ENCODE data around the gene FAM43B.

FAM43B gene

GRCh38 chr1:20538227-20538626 lies 14.1 kb upstream of the FAM43B start:
- no peaks in the 10 kb centered on the region for H3K36me3 ChIP-seq (ENCODE audit: insufficient read depth, low read length)
- H3K4me3 ChIP-seq (ENCODE audit: low read depth in 1 of 2, low read length in 2 of 2), result no peak overlapping the region
- no peaks in the 10 kb centered on the region for H3K79me2 ChIP-seq (ENCODE audit: insufficient read depth, low read length)
- H3K9me3 ChIP-seq (ENCODE audit: insufficient read depth, low read length, severe bottlenecking), result no peaks in the 10 kb centered on the region
- H3K27ac ChIP-seq (ENCODE audit: low read length), result no peak overlapping the region
- ATAC-seq (ENCODE audit: insufficient read depth, low read depth), result no peak
- H3K4me1 ChIP-seq (ENCODE audit: insufficient read depth, low read length), result no peaks in the 10 kb centered on the region
- no peak for TF ChIP-seq EZH2 (IDR thresholded peaks at IDR 0.05; ENCODE audit: borderline replicate concordance, low read depth, low read length, severe bottlenecking)
- TF ChIP-seq CTCF (IDR thresholded peaks at IDR 0.05; ENCODE audit: borderline replicate concordance, extremely low read depth, low read length, poor library complexity, severe bottlenecking), result no peak
- H3K27me3 ChIP-seq (ENCODE audit: insufficient read depth, low read length, poor library complexity), result peaks cover 30% of the 10 kb centered on the region
- no peak overlapping the region for H3K4me2 ChIP-seq (ENCODE audit: insufficient read depth, low read length)
- H3K9ac ChIP-seq (ENCODE audit: low read depth, low read length), result no peak overlapping the region
- no peak for DNase-seq
- no peak overlapping the region for H2AFZ ChIP-seq (ENCODE audit: low read depth, low read length)
- H4K20me1 ChIP-seq (ENCODE audit: insufficient read depth, low read length), result no peaks in the 10 kb centered on the region

- Histone ChIP-seq H3K36me3 (ENCODE audit: insufficient read depth, low read length) (no peaks in the 10 kb centered on the region), H2AFZ (ENCODE audit: low read depth, low read length) (no peak overlapping the region), H3K79me2 (ENCODE audit: insufficient read depth, low read length) (no peaks in the 10 kb centered on the region), H4K20me1 (ENCODE audit: insufficient read depth, low read length) (no peaks in the 10 kb centered on the region), H3K27ac (ENCODE audit: low read length) (no peak overlapping the region), H3K4me3 (ENCODE audit: low read depth in 1 of 2, low read length in 2 of 2) (no peak overlapping the region), H3K27me3 (ENCODE audit: insufficient read depth, low read length, poor library complexity) (peaks cover 24% of the 10 kb centered on the region), H3K4me2 (ENCODE audit: insufficient read depth, low read length) (no peak overlapping the region), H3K9me3 (ENCODE audit: insufficient read depth, low read length, severe bottlenecking) (no peaks in the 10 kb centered on the region), H3K4me1 (ENCODE audit: insufficient read depth, low read length) (no peaks in the 10 kb centered on the region), H3K9ac (ENCODE audit: low read depth, low read length) (no peak overlapping the region)
- ATAC-seq (ENCODE audit: insufficient read depth, low read depth) (no peak), DNase-seq (no peak)
- TF ChIP-seq CTCF (IDR thresholded peaks at IDR 0.05; ENCODE audit: borderline replicate concordance, extremely low read depth, low read length, poor library complexity, severe bottlenecking) (no peak), EZH2 (IDR thresholded peaks at IDR 0.05; ENCODE audit: borderline replicate concordance, low read depth, low read length, severe bottlenecking) (no peak)
Observed at GRCh38 chr1:20538760-20539551, 13.4 kb upstream of the FAM43B start.

GRCh38 chr1:20540281-20540680 lies 12.1 kb upstream of the FAM43B start:
- H3K9ac ChIP-seq (ENCODE audit: low read depth, low read length), result no peak overlapping the region
- no peak for ATAC-seq (ENCODE audit: insufficient read depth, low read depth)

More at GRCh38 chr1:20540281-20540680, 12.1 kb upstream of the FAM43B start:
- Histone ChIP-seq H3K4me2 (ENCODE audit: insufficient read depth, low read length) (no peak overlapping the region), H3K4me3 (ENCODE audit: low read depth in 1 of 2, low read length in 2 of 2) (no peak overlapping the region), H3K27me3 (ENCODE audit: insufficient read depth, low read length, poor library complexity) (peaks cover 12% of the 10 kb centered on the region), H3K36me3 (ENCODE audit: insufficient read depth, low read length) (no peaks in the 10 kb centered on the region), H4K20me1 (ENCODE audit: insufficient read depth, low read length) (no peaks in the 10 kb centered on the region), H3K27ac (ENCODE audit: low read length) (no peak overlapping the region), H3K79me2 (ENCODE audit: insufficient read depth, low read length) (no peaks in the 10 kb centered on the region), H2AFZ (ENCODE audit: low read depth, low read length) (no peak overlapping the region), H3K9me3 (ENCODE audit: insufficient read depth, low read length, severe bottlenecking) (no peaks in the 10 kb centered on the region), H3K4me1 (ENCODE audit: insufficient read depth, low read length) (no peaks in the 10 kb centered on the region)
- TF ChIP-seq EZH2 (IDR thresholded peaks at IDR 0.05; ENCODE audit: borderline replicate concordance, low read depth, low read length, severe bottlenecking), result no peak
- no peak for TF ChIP-seq CTCF (IDR thresholded peaks at IDR 0.05; ENCODE audit: borderline replicate concordance, extremely low read depth, low read length, poor library complexity, severe bottlenecking)
- no peak for DNase-seq
